GM04503 (cell line): Measurements from ENCODE around the gene ADCY10.
"Not testable (repeated sequence)": the region's sequence is repeated elsewhere in the genome, so short reads cannot be mapped to it uniquely, and the experiment has no call there.

Experiments
- DNase-seq: peaks from one replicate; pipeline ENCODE4 v3.0.0-alpha.2; 2012; ENCODE audit warnings: low read depth

The ADCY10 gene

DNA sequence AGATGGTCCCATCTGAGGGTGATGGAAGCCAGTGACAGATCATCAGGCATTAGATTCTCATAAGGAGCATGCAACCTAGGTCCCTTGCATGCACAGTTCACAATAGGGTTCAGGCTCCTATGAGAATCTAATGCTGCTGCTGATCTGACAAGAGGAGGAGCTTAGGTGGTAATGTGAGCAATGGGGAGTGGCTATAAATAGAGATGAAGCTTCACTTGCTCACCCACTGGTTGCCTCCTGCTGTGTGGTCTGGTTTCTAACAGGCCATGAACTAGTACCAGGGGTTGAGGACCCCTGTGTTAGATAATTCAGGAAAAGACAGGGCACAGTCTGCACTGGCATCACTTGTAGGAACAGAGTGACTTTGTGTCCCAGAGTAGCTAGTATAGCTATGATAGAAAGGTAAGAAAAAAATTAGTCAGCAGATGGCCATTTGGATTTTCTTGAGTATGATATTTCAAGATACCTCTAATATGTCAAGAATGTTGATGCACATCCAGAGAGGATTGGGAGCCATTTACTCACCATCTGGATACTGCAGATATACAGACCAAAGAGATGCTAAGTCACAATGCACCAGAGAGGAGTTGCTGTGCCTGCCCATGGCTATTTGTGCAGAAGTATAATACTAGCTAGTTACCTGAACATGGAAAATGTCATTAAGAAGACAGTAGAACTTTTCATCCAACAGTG, 53.6 kb downstream of the ADCY10 start:
- DNase-seq, result peak; percentile 18

GRCh38 chr1:167856711-167857418, 57.1 kb downstream of the ADCY10 start:
- DNase-seq, result no peak

GRCh38 chr1:167854184-167854583, 59.8 kb downstream of the ADCY10 start:
- no peak for DNase-seq

DNA sequence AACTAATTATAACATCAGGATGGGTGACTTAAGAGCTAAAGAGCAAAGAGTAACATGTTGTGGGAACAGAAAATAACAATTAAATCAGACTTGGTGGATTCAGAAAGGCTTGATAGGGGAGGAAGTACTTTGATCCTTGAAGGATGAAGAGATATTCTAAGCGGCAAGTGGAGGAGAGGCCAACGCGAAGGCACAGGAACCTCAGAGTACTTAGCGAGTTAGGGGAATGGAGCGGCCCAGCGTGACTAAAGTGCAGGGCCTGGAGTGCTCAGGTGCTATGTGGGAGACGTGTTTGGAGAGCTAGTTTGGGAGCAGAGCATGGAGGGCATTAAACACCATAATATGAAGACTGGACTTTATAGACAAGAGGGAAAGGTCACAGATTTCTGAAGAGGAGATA, 64.3 kb downstream of the ADCY10 start:
- no peak for DNase-seq

- DNase-seq, result no peak
Observed at GRCh38 chr1:167842872-167843271, 71.1 kb downstream of the ADCY10 start.

- DNase-seq, result no peak
Observed at GRCh38 chr1:167841530-167841929, 72.4 kb downstream of the ADCY10 start.

DNA sequence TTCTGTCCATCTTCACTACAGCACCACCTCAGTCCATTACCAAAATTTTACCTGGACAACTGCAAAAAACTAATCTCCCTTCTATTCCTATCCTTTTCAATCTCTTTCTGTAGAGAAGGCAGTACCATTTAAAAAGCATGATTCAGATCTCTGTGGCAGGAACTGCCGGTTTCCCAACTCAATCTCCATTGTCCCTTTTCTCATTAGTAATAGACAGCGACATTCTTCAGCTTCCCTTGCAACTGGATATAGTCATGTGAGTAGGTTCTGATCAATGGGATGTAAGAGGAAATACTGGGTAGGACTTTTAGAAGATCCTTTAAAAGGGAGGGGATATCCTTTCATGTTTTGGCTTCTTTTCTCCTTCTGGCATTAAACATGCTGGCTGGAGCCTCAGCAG, 74.9 kb downstream of the ADCY10 start:
- no peak for DNase-seq

- DNase-seq, result no peak
Observed at GRCh38 chr1:167837326-167837725, 76.6 kb downstream of the ADCY10 start.

GRCh38 chr1:167836197-167836596, 77.7 kb downstream of the ADCY10 start:
- no peak for DNase-seq

GRCh38 chr1:167833904-167834303, 80.0 kb downstream of the ADCY10 start:
- no peak for DNase-seq

DNA sequence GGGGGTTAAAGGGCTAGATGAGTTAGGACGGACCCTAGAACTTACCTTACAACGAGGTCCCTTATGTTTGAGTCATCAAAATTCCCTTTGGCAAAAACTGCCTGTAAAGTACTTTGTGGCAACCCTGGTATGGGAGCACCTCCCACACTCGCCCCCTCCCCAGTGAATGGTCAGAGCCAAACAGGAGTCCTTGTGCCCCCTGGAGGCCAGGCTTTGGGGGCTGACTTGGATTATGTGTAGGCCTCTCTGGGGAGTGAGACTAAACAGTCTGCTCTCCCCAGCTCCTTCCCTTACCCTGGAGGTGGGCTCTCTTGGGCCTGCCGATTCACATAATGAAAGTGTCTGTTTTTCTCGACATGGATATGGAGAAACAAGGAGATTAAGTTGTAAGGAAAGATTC, 81.2 kb downstream of the ADCY10 start:
- DNase-seq, result no peak

DNA sequence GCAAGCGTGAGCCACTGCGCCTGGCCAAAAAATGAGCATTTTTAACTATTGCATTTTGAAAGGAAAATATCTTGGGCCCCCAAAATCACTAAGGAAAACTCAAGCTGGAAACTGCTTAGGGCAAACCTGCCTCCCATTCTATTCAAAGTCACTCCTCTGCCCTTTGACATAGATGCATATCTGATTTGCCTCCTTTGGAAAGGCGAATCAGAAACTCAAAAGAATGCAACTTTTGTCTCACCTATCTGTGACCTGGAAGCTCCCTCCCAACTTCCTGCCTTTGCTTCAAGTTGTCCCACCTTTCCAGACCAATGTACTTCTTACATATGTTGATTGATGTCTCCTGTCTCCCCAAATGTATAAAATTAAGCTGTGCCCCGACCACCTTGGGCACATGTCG, 83.3 kb downstream of the ADCY10 start:
- DNase-seq, result not testable (repeated sequence)

DNA sequence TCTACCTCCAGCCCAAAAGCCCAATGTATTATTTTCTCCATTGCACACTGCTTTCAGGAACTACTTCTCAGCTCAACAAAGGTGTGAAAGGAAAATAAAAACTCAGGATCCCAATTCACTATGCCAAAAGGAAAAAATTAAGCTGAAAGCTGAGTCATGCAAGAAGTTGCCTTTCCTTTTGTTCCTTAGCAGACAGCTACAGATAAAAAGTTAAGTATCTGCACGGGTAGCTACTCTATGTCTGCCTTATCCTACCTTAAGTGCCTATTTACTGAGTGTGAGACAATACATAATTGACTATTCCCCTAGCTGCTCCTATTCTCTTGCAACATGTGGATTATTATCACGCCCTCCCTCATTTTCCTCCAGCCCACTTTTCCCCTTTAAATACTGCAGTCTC, 84.1 kb downstream of the ADCY10 start:
- DNase-seq, result no peak

DNA sequence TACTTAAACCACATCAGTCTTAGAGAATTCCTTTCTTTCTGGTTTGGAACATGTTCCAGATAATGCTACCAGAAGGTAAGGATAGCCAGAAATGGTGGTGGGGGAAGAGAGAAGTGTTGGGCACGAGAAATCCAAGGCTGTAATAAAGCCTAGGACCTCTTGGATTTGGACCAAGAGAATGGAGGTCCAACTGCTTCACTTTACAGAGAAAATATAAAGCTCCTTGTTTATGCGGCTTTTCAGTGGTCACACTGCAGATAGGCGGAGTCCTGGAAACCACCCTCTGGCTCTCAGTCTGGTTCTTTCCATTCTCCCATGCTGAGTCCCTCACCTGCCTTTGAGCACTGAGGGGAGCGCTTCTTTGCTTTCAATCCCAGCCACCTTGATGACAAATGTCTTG, 87.8 kb downstream of the ADCY10 start:
- no peak for DNase-seq

GRCh38 chr1:167825419-167826079, 88.4 kb downstream of the ADCY10 start:
- no peak for DNase-seq

- no peak for DNase-seq
Observed at GRCh38 chr1:167824163-167824794, 89.7 kb downstream of the ADCY10 start.

DNA sequence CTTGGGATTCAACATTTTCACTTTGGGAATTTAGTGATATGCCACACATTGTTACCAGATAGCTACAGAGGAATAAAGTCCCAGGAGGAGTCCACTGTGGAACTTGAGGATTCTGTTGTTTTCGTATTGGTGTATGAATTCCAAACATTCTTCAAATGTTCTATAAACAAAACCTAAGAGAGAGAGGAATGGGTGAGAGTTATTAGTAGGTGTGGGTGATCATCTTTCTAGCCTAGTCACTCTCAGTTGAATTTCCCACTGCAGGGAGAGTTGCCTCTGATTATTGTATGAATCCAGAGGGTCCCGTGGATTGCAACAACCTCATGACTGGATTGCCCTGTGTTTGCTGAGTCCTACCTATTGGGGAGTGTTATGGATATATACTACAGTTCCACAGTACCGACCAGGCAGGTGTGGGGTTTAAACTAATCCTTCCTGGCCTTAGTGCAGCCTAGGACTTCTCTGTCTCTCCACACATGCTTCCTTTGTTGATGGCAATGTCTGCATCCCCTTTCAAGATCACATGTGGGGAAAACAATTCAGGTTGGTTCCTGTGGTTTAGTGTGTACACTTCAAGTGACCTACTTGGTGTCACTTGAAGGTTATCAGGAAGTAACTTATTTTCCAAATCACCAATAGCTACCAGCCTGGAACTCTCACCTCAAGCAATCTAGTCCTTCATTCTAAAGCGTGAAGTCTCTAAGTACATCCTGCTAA, 91.8 kb downstream of the ADCY10 start:
- DNase-seq, result peak; percentile 35

- DNase-seq, result no peak
Observed at GRCh38 chr1:167821356-167821685, 92.6 kb downstream of the ADCY10 start.

DNA sequence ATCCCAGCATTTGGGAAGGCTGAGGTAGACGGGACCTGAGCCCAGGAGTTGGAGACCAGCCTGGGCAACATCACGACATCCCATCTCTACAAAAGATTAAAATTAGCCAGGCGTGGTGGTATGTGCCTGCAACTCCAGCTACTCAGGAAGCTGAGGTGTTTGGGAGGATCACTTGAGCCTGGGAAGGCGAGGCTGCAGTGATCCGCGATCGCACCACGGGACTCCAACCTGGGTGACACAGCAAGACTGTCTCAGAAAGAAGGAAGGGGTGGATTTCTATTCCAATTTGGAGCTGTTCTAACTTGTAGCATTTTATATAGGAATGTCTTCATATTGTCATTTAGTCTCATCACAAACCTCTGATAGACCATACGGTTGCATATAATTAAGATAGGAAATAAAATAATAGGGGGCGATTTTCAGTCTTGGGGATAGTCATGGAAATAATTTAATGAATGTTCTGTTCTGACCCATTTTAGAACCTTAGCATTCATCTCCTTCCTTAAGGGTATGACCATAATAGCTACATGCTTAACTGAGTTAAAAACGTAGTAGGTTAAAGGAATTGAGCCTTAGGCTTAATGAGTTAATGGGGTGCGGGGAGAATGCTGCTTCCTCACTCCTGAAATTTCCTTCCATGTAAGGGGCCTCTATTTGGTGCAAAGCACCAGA, 93.1 kb downstream of the ADCY10 start:
- no peak for DNase-seq

GRCh38 chr1:167819849-167820683, 93.9 kb downstream of the ADCY10 start:
- peak; percentile 93 for DNase-seq

GRCh38 chr1:167815650-167816049, 98.3 kb downstream of the ADCY10 start:
- DNase-seq, result no peak
